A549 (cell line): ENCODE results near the gene GRID2.

ENCODE experiments used
- CHD2 ChIP-seq: fragments of 150-350 bp; IDR thresholded peaks from 2 replicates; pipeline ENCODE4 v1.6.1; 2014; ENCODE audit warnings: low read length; ENCODE audit not compliant: partially characterized antibody
- CTCF ChIP-seq: fragments of >200 bp; sonication (Bioruptor Twin); formaldehyde crosslinking; IDR thresholded peaks from 3 replicates; pipeline ENCODE4 v1.5.1; 2016
- EP300 ChIP-seq, 2 experiments: fragments of >200 bp; sonication (Bioruptor Twin); formaldehyde crosslinking; IDR thresholded peaks; 2 replicates in 1 of 2; 3 replicates in 1 of 2; pipeline ENCODE4 v1.6.1; 2016 to 2017
- KDM1A ChIP-seq: fragments of 200-600 bp; sonication (generic); IDR thresholded peaks from 2 replicates; pipeline ENCODE4 v1.6.1; 2016; ENCODE audit warnings: low read depth, mild to moderate bottlenecking
- MAX ChIP-seq: IDR thresholded peaks from 2 replicates; pipeline ENCODE4 v1.6.1; 2012
- MAZ ChIP-seq: fragments of 150-350 bp; IDR thresholded peaks from 2 replicates; pipeline ENCODE4 v1.6.1; 2014; ENCODE audit warnings: antibody characterized with exemption, low read depth, low read length, borderline replicate concordance
- NPAS2 ChIP-seq: fragments of 250-450 bp; sonication (Bioruptor Pico); IDR thresholded peaks from 2 replicates; pipeline ENCODE4 v1.8.0; 2022; ENCODE audit warnings: mild to moderate bottlenecking, moderate library complexity, borderline replicate concordance
- POLR2A ChIP-seq: IDR thresholded peaks from 2 replicates; pipeline ENCODE4 v1.6.1; 2012; ENCODE audit warnings: mild to moderate bottlenecking, low read length
- POLR2AphosphoS2 ChIP-seq: conservative IDR thresholded peaks from 2 replicates; pipeline ENCODE4 v1.6.1; 2012; ENCODE audit warnings: low read length, improper control_type of control experiment, inconsistent platforms
- RAD21 ChIP-seq, 2 experiments: fragments of >200 bp in 1 of 2; sonication (Bioruptor Twin) in 1 of 2; formaldehyde crosslinking in 1 of 2; IDR thresholded peaks in 1 of 2; conservative IDR thresholded peaks in 1 of 2; 2 replicates in 1 of 2; 3 replicates in 1 of 2; pipeline ENCODE4 v1.6.1; 2012 to 2018; ENCODE audit warnings: inconsistent platforms in 1 of 2
- REST ChIP-seq: fragments of 200-600 bp; sonication (generic); IDR thresholded peaks from 2 replicates; pipeline ENCODE4 v1.6.1; 2016; ENCODE audit warnings: antibody characterized with exemption, mild to moderate bottlenecking, moderate library complexity

GRCh38 chr4:93144644-93145043, 840.9 kb downstream of the GRID2 start:
- TF ChIP-seq CTCF (no peak), POLR2AphosphoS2 (no peak), RAD21 (conservative IDR thresholded peaks at IDR 0.05 in 1 of 2, IDR thresholded peaks at IDR 0.05 in 1 of 2) (no peak), REST (no peak), POLR2A (no peak), CHD2 (no peak), KDM1A (no peak), EP300 (IDR thresholded peaks at IDR 0.05) (no peak), MAZ (no peak), NPAS2 (CRISPR knock-in tag) (no peak), MAX (no peak)
